Measurements from ENCODE around the gene UQCR11.

UQCR11 gene

DNA sequence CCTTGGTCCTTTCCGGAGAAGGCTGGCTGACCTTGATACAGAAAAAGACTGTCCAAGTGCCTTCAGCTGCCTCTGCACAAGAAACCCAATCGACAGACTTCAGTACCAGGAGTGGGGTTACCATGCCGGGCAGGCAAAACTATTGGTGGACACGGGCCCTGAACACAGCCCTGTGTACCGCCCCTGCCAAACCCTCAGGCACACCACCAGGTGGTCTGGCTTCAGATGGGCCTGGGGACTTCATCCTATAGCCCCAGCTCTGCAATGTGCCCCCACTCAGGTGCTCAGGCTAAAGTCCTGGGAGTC is 29.6 kb upstream of the UQCR11 start:
- no peak for DNase-seq

DNA sequence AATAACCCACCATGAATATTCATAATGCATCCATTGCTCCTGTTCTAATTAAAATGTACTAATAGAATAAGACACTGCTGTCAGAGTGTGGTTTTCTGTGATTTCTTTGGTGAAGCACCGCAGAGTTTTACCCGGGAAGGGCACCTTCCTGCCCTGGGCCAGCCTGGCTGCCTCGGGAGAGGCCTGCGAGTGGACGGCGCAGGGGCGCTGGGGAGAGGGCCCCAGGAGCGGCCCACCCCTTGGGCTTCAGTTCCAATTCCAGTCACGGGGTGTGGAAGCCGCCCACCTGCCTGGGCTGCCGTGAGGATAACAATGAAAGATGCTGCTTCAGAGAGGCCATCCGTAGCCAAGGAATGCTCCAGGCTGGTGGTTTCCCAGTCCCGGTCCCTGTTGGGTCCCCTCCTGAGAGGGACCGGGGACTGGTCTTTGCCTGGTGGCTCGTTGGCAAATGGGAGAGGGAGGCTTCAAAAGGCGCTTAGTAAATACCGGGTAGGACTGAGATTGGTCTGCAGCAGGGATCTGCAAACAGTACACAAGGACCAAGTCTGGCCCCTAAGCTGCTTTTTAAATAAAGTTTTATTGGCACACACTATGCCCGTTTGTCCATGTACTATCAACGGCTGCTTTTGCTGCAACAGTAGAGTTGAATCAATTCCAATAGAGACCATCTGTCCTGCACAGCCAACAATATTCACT is 29.1 kb upstream of the UQCR11 start:
- DNase-seq = no peak

DNA sequence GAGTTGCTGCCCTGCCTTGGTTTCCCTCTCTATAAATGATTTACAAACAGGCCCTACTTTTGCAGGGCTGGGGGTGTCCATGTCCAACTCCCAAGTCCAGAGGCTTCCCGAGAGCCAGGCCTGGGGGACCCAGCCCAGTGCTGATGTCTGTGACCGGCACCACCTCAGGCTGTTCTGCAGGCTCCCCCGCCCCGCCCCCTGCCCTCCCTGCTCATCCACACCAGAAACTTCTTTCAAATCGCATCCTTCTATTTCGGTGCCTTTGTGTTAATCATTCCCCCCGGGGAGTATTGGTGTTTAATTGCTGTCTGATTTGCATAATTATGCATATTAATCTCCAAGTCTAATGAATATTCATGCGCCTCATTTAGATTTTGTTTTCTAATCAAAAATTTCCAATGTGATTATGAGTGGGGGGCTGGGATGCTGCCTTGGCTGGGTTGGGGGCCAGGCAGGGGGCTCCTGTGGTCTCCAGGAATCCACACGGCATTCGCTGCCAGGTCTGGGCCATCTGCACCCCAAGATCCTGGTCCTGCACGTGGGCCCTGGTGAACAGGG is 28.1 kb upstream of the UQCR11 start:
- no peak for DNase-seq

GRCh38 chr19:1632462-1633268 is 27.4 kb upstream of the UQCR11 start:
- no peak for DNase-seq

DNA sequence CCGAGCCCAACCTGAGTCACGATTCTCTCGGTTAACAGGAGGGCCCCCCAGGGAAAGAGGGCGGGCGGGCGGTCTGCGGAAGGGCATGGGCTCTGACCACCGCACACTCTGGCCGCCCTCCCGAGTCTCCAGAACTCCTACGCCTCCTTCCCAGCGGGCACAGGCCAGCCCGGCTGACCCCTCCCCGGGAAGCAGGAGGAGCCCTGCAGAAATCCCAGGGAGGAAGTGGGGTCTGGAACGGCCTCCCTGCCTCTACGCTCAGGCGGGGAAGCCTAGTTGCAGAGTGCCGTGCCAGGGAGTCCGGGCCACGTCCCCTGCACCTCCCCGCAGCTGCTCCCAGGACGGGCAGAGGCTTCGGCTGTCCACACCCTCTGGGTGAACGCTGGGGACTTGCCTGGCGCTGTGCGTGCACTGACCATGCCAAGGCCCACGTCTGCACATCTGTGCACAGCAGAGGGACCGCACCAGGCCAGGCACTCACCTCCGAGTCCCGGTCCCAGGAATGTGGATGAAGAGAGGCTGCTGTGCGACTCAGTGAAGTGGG is 26.4 kb upstream of the UQCR11 start:
- DNase-seq = no peak

DNA sequence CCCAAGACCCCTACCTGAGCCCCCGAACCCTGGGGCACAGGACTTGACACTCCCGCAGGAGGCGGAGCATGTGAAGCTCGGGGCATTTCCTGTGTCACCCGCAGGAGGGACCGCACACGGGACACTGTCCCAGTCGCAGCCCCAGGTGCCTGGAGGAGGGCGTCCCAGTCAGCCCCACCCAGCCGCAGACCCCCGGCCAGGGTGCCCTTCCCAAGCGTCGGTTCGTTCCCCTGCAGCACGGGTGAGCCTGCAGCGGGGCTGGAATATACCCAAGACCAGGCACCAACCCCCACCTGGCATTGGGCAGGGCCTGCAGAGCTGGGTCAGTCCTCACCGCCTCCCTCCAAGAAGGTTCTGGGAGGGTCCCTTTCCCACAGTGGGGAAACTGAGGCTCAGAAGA is 25.5 kb upstream of the UQCR11 start:
- DNase-seq = no peak

DNA sequence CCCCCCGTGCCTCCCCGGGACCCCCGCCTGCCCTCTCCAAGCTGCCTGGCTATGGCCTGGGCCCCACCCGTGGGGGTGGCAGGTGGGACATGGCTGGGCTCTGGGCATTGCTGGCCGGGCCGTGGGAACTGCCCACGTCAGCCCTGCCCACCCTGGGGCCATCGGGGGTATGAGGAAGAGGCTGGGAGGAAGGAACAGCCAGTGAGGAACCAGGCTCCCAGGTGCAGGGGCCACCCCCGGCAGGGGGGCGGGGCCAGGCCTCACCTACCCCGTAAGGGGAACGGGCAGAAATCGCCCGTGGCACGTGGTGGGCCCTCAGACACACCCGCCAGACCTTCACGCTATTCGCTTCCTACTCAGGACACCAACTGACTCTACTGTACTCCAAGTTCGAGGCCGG is 24.8 kb upstream of the UQCR11 start:
- DNase-seq = no peak

DNA sequence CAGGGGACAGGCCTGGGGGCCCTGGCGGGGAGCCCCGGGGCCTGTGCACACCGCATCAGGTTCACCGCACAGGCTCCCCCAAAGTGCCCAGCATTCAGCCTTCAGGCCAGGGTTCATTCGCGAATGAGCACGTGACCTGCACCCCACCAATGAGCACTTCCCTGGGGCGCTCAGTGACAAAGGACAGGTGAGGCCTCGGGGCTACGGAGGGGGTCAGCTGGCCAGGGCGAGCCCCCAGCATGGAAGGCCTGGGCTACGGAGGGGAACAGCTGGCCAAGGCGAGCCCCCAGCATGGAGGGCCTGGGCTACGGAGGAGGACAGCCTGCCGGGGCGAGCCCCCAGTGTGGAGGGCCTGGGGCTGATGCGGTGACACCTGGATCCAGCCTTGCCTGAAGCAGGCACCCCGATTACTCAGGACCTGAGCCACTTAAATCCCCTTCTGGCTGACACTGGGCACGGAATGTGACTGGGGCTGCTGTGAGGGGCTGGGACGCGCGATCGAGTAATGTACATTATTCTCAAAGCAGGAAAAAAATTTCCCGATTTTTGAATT is 24.1 kb upstream of the UQCR11 start:
- DNase-seq = no peak

- no peak for DNase-seq
These were observed 21.9 kb upstream of the UQCR11 start for GRCh38 chr19:1627194-1627593.

- DNase-seq = no peak
These were observed 21.3 kb upstream of the UQCR11 start for GRCh38 chr19:1626417-1627010.

- peak; percentile 72 to 75 for DNase-seq
These were observed 19.2 kb upstream of the UQCR11 start for GRCh38 chr19:1624458-1624857.

DNA sequence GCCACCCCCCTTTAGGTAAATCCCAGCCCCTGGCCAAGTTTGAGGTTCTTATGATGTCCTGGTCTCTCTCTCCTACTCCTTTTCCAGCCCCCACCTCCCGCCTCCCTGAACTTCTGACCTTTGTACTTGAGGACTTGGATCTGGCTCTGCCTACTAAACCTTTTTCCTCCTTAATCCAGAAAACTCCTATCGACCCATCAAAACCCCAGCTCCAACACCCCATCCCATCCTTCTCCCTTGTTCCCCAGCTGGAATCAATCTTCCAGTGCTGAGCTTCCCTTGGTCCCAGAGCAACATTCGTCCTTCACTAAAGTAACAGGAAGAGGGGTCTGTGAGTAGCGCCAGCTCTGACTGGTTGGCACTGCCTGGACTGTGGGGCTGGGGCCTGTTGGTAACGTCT is 17.3 kb upstream of the UQCR11 start:
- no peak for DNase-seq

GRCh38 chr19:1622007-1622406 is 16.7 kb upstream of the UQCR11 start:
- no peak for DNase-seq

DNA sequence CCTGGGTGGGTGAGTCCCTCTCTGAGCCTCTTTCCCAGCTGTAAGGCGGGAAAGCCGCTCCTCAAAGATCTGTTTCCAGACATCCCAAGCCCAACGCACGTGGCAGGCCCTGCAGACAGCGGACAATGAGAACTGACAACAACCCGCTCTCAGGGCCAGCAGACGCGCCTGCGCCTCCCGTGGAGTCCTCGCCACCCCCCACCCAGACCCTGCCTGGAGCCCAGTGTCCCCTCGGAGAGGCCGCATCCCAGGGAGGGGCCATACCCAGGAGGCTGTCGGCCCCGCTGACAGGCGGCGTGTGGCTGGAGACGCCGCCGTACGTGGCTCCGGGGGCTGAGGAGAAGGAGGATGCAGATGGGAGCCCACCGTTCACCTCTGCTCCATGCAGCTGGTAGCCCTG is 16.3 kb upstream of the UQCR11 start:
- no peak for DNase-seq

DNA sequence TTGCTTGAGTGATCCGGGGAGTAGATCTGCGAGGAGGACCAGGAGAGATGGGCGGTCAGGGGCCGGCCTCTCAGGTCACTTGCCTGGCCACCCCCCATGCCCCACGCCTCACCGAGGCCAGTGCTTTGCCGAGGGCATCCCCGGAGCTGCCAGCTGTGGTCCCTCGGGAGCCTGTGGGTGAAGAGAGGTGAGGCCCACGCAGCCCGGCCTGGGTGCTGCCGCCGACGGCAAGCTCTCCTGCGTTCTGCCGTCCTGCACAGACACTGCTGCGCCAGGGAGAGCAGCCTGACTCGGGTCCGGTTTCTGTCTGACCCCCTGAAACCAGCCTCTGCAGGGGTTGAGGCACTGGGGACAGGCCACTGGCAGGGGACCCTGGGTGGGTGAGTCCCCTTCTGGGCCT is 15.8 kb upstream of the UQCR11 start:
- no peak for DNase-seq

DNA sequence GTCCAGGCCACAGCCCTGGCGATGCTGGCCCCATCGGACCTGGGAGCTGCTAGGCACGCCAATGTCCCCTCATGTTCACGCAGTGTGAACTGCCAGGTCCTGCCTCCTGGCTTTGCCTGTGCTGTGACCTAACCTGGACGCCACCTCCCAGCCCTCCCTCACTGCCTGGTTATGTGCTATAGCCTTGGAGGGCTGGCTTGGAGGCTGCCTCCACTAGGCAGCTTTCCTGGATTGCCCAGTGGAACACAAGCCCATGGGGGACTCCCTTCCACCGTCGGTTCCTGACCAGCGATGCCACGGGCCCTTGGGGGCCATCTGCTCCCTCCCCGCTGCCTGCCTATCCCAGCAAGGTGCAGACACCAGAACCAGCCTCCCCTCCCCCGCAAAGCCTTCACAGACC is 15.2 kb upstream of the UQCR11 start:
- no peak for DNase-seq

DNA sequence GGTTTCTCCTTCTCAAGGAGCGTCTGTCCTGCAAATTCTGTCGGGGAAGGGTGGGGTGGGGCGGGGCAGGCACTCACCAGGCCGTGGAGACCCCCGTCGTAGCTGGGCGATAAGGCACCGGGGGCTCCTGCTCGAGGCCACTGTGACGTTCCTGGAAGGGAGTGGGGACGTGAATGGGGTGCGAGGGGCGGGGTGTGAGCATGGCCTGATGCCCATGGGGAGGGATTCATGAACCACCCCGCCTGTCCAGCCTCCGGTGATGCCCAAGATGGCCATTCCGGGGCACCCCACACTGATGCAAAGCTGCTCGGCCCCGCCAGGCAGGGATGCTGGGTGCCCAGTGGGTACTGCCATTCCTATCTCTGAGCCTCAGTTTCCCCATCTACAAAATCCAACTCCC is 14.4 kb upstream of the UQCR11 start:
- no peak for DNase-seq

DNA sequence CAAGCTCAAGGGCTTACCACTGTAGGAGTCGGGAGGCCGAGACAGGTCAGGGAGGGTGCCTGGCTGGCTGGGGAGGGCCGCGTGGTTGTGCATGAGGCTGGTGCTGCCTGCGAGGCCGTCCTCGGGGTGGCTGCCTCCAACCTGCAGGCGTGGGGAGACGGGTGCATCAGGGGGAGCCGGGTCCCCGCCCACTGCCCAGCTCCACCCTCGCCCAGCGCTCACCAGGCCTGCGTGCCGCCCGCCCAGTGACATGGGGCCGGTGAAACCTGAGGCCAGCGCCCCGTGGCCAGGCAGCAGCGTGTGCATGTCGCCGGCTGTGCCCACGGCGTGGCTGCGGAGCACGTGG is 13.8 kb upstream of the UQCR11 start:
- no peak for DNase-seq

DNA sequence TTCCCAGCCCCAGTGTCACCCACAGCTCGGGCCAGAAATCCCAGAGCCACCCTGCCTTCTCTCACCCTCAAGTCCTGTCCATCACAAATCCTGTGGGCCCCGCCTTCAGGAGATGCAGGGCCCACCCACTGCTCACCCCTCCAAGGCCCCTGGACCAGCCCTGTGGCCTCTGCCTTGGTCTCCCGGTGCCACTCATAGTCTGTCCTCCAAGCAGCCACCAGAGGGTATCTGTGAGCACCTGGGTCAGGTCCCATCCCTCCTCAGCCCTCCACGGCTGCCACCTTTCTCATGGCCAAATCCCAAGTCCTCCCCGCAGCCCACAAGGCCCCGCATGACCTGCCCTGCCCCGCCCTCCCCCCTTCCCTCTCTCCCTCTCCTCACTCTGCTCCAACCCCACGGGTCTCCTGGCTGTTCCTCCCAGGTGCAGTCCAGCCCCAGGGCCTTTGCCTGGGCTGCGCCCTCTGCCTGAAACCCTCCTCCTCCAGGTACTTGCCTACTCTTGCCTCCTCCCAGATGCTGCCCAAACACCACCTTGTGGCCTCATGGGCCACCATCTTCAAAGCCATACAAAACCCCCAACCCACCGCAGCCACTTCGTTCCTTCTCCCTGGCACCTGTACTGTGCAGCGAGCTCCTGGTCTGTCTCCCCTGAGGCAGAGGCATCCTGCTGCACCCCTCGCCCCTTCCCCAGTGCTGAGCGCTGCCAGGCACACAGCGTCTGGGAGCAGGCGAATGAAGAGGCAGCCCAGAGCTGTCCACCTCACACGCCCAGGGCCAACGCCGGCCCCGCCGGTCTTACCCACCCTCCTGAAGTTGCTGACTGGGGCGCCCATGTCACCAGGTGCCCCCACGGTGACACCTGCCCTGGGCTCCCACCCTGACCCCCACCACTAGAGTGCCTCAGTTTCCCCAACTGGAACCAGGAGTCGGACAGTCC is 13.2 kb upstream of the UQCR11 start:
- peak in 1 of 2 experiments; percentile 48 for DNase-seq

DNA sequence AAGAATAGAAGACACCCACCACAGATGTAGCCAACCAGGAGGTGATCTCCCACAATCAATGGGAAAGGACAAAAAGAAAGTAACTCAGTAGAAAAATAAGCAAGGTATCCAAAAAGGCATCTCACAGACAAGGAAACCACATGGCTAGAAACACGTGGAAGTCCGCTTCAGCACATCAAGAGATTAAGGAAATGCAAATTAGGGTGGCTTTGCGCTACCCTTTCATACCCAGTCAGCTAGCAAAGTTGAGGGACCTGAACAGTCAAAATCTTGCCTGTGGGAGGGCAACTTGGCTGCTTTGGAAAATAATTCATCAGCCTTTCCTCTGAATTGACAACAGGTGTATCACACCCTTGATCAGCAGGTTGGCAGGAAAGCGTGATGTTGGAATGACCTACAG is 11.6 kb upstream of the UQCR11 start:
- no peak for DNase-seq

DNA sequence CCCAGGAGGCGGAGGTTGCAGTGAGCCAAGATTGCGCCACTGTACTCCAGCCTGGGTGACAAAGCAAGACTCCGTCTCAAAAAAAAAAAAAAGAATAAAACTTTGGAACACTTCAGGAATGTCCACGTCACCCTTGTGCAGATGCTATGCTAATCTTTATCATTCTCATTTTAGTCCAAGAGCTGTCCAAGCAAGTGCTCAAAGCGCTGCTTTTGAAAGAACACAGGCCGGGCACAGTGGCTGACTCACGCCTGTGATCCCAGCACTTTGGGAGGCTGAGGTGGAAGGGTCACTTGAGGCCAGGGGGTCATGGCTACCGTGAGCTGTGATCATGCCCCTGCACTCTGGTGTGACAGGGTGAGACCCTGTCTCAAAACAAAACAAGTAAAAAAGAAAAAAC is 11.1 kb upstream of the UQCR11 start:
- no peak for DNase-seq

DNA sequence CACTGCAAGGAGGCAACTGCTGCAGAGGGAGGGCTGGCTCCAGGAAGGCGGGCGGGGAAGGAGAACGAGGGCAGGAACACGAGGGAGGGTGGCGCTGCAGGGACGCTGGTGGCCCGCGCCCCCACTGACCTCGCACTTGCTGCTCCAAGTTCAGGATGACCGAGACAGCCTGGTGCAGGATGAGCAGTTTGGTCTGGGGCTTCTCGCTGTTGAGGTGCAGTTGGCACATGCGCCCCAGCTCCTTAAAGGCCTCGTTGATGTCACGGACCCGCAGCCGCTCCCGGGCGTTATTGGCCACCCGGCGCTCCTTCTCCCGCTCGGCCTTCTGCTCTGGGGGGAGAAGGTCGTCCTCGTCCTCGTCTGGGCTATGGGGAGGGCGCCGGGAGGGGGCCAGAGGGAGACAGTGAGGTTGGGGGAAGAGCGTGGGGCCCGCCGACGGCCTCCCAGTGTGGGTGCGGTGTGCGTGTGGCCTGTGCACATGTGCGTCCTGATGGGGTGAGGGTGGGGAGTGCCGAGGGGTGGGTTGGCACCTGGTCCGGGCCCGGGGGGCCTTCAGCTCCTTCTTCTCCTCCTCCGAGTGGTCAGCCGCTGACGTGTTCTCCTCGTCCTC is 10.0 kb upstream of the UQCR11 start:
- DNase-seq = no peak

All from activated T-cell treated with anti-CD3 and anti-CD28 coated beads, Interleukin-2, amount 50 U/mL, for 48 hours (primary cell).